Measurements from ENCODE around the gene GABRG3.

The GABRG3 gene

GRCh38 chr15:27506752-27507151 lies 535.8 kb downstream of the GABRG3 start:
- DNase-seq (ENCODE audit: low read depth): no peak

DNA sequence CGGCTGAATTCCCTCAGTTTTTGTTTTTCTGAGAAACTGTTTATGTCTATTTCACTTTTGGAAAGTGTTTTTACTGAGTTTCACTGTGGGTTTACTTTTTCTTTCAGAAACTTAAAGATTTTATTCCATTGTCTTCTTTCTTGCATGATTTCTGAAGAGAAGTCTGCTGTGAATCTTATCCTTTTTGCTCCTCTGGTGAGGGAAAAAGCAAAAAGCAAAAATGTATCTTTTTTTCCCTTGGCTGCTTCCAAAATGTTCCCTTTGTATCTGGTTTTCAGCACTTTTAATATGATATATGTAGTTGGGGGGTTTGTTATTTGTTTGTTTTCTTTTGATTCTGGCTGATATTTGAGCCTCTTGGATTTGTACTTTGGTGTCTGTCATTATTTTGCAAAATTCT lies 538.0 kb downstream of the GABRG3 start:
- no peak for DNase-seq (ENCODE audit: low read depth)

DNA sequence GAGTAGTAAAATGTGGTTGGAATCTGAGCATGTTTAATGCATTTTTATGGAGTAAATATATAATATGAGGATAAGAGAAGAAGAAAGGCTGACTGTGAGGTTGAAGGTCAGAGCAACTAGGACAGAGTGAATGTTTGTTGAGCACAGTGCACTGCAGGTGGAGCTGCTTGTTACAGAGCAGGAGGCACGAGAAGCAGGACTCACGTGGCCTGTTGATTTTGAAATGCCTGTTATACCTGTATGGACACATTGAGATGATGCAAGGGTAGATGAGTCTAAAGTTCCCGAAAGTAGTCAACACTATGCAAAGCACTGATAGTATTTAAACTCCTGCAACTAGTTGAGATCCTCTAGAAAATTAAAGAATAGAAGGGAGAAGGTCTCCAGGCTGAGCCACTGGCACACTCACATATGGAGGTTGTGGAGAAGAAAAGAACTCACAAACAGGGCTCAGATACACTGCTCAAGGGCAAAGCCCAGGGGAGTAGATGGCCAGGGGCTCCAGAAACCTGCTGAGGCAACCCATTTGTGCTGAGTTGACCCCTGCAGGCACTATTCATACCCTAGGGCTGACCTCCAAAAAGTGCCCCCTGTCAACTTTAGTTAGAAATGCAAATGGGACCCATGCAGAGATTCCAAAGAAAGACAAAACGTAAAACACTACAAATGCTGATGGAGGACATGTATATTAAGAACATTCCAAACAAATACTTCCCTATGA lies 541.5 kb downstream of the GABRG3 start:
- DNase-seq (ENCODE audit: low read depth): no peak

DNA sequence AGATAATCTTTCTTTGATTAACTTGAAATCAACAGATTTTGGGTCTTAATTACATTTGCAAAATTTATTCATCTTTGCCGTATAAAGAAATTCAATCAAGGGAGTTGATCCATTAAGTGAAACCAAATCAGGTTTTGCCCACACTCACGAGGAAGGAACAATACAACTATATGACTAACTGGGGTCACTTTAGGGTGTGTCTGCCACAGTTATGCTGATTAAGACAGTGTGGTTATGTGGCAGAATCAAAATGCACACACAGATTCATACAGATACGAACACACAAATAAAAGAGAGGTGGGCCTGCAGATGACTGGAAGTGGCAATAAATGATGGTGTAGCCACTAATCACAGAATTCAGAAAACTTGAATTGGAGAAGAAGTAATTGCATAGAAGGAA lies 543.5 kb downstream of the GABRG3 start:
- DNase-seq (ENCODE audit: low read depth): no peak

GRCh38 chr15:27527490-27528067 lies 556.6 kb downstream of the GABRG3 start:
- DNase-seq (ENCODE audit: low read depth): no peak

- no peak for DNase-seq (ENCODE audit: low read depth)
Observed at GRCh38 chr15:27529399-27529798, 558.4 kb downstream of the GABRG3 start.

- DNase-seq (ENCODE audit: low read depth): no peak
Observed at GRCh38 chr15:27530994-27531393, 560.0 kb downstream of the GABRG3 start.

- no peak for DNase-seq (ENCODE audit: low read depth)
Observed at GRCh38 chr15:27532358-27532757, 561.4 kb downstream of the GABRG3 start.

DNA sequence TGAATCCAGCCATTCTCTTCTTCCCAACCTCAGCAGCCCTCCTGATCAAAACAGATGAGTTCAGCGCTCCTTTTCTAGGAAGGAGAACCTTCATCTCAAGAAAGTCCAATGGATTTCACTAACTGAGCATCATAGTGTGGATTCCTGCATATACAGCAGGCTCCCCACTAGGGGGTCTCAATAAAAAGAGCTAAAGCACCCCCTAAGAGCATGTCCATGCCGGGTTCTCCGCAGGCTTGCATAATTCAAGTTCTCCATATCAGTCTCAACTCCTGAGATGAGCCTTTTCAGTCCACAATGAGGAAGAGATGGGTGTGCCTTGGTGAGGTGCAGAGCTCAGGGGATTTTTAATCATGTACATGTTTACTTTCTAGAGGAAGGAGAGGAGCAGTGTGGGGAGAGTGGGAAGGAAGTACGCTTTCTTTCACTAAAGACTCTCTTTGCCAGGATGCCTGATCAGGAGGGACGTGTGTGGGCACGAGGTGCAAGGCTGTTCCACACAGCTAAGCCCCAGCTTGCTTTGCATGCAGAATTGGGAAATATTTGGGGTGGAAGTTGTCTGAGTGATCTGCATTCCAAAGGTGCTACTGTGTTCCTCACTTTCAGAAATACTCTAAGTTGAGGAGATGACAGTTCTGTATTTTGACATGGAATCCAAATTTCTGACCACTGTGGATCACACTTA lies 564.6 kb downstream of the GABRG3 start:
- no peak for DNase-seq (ENCODE audit: low read depth)

GRCh38 chr15:27538325-27538724 lies 567.3 kb downstream of the GABRG3 start:
- DNase-seq (ENCODE audit: low read depth): no peak

DNA sequence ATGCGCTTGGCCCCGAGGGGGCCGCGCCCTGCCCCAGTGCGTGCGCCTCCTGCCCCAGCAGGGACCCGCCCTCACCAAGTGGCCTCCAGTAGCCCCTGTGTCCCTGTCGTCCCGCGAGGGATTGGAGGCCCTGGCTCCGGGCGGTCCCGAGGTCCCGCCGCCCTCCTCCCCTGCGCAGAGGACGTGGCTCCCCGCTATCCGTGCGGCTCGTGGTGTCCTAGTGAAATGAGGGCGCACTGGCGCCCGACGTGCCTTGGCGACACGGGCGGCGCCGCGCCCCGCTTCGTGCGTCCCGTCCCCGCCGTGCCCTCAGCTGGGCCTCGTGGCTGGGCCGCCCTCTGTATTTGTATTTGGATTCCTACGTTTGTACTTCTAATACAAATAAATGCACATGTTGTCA lies 570.6 kb downstream of the GABRG3 start:
- DNase-seq (ENCODE audit: low read depth): no peak

DNA sequence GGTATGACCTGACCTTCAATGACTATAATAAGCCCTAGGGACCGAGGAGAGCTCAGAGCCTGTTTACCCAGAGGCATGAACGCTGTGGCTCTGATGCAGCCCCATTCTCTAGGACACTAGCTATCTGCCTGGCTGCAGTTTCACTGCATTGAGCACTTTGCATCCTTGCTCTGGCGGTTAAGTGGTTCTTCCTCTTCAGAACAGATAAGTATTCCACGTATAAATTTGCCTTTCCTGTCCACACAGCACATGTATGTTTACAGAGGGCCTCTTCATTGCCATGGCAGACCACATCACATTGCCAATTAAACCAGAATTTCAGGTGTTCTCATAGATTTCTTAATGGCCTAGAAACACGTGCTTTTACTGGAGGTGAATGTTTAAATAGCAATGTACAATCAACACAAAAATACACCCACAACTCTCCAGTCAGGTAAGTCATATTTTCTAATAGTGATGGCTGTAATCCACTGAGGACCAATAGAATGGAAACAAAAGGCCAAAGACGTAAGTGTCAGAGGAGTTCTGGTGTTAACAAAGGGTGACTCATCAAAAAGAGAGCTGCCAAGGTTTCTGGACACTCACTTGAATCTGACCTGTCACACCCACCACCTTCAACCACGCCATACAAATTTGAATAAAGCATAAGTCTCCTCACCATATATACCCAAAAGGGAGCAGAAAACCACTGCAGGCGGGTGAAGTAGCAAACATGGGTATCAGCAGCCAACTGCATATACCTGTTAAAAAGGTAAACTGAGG lies 574.7 kb downstream of the GABRG3 start:
- DNase-seq (ENCODE audit: low read depth): no peak

DNA sequence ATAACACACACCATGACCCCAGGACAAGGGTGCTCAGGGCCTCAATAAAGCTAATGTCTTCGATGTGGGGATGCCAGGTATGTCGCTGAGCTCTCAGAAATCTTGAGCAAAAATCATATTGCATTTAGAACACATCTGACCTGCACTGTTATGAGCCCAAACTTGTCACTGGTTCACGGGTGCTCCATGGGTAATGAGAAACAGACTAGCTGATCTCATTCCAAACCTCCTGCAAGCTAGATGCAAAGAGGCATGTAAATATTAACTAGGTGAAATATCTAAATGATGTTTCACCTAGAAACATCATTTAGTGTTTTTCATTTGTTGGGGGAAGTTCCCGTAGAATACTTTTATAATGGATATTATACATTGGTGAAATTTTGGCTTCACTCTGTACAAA lies 578.8 kb downstream of the GABRG3 start:
- no peak for DNase-seq (ENCODE audit: low read depth)

DNA sequence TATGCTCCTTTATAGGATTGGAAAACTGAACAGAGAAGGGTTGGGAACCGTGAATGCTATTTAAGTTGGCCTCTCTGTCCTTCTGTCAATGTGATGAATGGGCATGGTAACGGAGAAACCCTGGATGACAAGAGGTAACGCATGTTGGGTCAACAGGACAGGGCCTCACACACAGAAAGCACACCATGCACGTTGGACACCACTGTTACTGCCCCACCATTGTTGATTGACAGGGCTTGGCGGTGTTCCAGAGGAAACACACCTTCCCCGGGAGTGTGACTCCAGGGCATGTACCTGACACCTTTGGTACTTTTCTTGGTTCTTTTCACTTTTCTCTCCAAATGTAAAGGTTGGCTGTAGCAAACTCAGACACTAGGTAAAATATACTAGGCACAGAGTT lies 579.7 kb downstream of the GABRG3 start:
- no peak for DNase-seq (ENCODE audit: low read depth)

DNA sequence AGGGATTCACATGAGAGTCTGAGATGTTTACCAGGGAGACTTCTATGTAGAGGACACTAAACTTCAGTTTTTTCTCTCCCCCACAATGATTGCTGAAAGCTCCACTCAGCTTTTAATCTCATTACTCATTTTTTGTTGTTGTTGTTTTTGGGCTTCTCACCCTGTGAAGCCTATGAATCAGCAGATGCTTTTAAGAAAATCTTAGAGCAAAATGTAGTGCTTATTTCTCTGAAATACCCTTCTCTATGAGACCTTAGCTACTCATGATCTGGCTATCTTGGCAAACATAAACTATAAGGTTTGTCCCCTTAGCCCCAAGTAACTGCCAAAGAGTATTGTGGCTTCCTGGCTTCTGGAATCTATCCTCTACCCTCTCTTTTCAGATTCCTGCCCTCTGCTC lies 590.8 kb downstream of the GABRG3 start:
- no peak for DNase-seq (ENCODE audit: low read depth)

DNA sequence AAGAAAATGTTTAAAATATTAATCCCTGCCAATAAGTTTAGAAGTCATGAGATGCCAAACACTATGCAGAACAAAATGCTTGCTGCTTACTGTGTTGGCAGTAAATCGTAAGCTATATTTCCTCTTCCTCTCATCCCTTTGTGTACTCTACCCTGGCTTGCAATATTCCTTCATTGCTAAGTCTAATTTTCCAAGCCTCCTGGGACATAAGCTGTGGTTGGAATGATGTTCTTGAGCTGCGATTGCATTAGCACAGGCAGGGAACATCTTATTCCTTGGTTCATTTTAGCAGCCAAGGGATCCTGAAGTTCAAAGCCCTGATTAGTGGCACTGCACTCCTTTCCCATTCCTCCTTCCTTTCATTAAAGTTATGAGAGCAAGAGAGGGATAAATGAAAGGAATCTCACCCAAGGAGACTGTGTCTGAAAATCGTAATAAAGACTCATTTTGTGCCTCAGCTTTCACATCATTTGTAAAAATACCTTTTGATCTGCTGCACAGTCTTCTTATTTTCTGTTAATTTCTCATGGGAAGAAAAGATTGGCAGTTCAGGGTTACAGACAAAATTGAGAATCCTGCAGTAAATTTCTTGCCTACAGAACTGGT lies 592.9 kb downstream of the GABRG3 start:
- DNase-seq (ENCODE audit: low read depth): no peak

GRCh38 chr15:27564656-27565055 lies 593.7 kb downstream of the GABRG3 start:
- no peak for DNase-seq (ENCODE audit: low read depth)

GRCh38 chr15:27570746-27571145 lies 599.8 kb downstream of the GABRG3 start:
- DNase-seq (ENCODE audit: low read depth): no peak

- no peak for DNase-seq (ENCODE audit: low read depth)
Observed at GRCh38 chr15:27573805-27574485, 603.0 kb downstream of the GABRG3 start.

DNA sequence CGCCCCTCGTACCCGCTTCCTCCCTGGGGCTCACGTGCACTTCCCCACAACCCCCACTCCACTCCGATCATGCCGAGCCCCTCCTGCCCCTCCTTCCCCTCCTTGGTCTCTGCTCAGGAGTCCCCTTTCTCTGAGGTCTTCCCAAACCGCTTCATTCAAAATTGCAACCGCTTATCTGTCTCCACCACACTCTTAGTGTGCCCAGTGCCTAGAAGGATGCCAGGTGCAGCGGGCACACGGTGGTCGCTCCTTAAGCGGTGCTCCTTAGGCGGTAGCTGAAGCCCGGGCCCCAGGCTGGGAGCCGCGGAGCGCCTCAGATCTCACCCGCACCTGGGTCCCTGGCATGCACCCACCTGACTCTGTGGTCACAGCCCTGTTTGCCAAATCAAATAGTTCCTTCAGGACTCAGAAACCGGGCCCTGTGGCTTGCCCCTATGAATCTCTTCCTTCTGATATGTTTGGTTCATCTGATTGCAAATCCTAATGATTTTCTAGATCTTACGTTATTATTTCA lies 603.6 kb downstream of the GABRG3 start:
- no peak for DNase-seq (ENCODE audit: low read depth)

DNA sequence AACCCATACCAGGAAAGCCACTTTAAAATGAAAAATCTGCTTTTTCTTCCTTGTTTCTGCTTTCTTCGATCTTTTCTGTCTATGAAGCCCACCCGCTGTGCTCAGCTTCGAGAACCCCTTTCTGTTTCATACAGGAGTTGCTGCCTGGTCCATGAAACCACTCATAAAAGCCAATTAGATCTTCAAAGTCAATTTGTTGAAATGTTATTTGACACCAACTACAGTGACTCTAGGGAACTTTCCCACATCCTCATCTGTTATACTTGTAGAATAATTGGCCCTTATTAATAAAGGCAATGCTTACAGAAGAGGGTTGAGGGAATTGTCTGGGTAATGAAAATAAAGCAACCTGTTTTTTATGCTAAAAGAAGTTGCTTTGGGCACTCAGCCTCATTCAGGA lies 604.5 kb downstream of the GABRG3 start:
- no peak for DNase-seq (ENCODE audit: low read depth)

- no peak for DNase-seq (ENCODE audit: low read depth)
Observed at GRCh38 chr15:27576576-27576975, 605.6 kb downstream of the GABRG3 start.

Data from iris pigment epithelial cell (primary cell).